K562 (cell line): ENCODE measurements around the gene DNAAF8.

Experiments used
- CBX3 ChIP-seq, 2 experiments: IDR thresholded peaks; 1 replicate in 1 of 2; 2 replicates in 1 of 2; pipeline ENCODE4 v1.6.1; 2012; ENCODE audit warnings: inconsistent platforms in 2 of 2, low read length in 2 of 2, borderline replicate concordance in 1 of 2, control low read depth in 1 of 2
- CHD1 ChIP-seq: fragments of 200-600 bp; sonication (generic); IDR thresholded peaks from one replicate; pipeline ENCODE4 v1.6.1; 2012; ENCODE audit warnings: mild to moderate bottlenecking, moderate library complexity, low read length, inconsistent platforms
- CTCF ChIP-seq, 3 experiments: IDR thresholded peaks in 2 of 3; conservative IDR thresholded peaks in 1 of 3; 2 replicates each; pipeline ENCODE4 v1.5.1; 2011 to 2012; ENCODE audit warnings: low read length in 3 of 3, mild to moderate bottlenecking in 3 of 3, control low read depth in 2 of 3, improper control_type of control experiment in 1 of 3, inconsistent platforms in 1 of 3, low read depth in 1 of 3, mixed read lengths in 1 of 3, moderate library complexity in 1 of 3; ENCODE audit not compliant: insufficient read depth in 2 of 3
- LEF1 ChIP-seq: fragments of 450-650 bp; IDR thresholded peaks from 2 replicates; pipeline ENCODE4 v1.6.1; 2016; ENCODE audit warnings: mild to moderate bottlenecking
- THRAP3 ChIP-seq: fragments of 450-650 bp; IDR thresholded peaks from 2 replicates; pipeline ENCODE4 v1.6.1; 2016; ENCODE audit warnings: mild to moderate bottlenecking, inconsistent platforms, borderline replicate concordance
- ZNF274 ChIP-seq: IDR thresholded peaks from 2 replicates; pipeline ENCODE4 v1.6.1; 2011; ENCODE audit warnings: low read depth, mild to moderate bottlenecking, low read length, moderate library complexity, borderline replicate concordance

DNA sequence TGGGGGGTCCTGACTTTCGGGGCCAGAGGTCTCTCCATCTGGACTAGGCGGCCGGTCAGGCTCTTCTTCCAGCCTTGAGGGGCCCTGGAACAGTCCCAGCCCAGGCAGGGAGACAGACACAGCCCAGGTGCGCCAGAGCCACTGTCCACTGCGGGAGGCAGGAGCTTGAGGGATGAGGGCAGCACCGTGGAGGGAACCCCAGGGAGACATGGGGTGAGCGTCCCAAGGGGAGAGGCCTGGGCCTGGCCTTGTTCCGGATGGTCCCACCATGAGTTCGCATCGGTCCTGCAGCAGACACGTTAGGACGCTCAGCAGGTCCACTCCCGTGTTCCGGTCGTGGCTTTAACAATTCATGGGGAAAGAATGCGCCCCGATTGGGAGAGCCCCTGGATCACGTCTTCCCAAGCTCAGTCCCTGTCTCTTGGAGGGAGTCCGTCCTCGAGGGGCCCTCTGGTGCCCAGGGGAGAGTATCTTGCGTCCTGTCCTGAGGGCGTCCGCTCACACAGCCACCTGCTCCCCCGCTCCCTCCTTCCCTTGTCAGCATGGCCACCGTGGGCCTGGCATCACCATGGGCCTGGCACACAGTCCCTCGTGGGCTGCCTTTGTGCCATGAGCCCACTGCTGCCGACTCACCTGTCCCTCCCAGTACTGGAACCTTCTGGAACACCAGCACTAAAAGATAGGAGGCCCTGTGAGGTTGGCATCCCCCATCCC is 47.7 kb upstream of the DNAAF8 start:
- TF ChIP-seq CBX3 (IDR thresholded peaks at IDR 0.05; ENCODE audit: borderline replicate concordance in 1 of 2, low read length in 2 of 2) (no peak), CHD1 (no peak), LEF1 (no peak), CTCF (IDR thresholded peaks at IDR 0.05 in 2 of 3, conservative IDR thresholded peaks at IDR 0.05 in 1 of 3; ENCODE audit: insufficient read depth in 2 of 3, low read depth in 1 of 3, low read length in 3 of 3) (no peak), THRAP3 (no peak), ZNF274 (no peak)
